Epithelial cell of esophagus (primary cell): ENCODE results near the gene ADSS1.

Source experiments
- DNase-seq: peaks from one replicate; pipeline ENCODE4 v3.0.0; 2010; ENCODE audit warnings: low read depth
- H3K4me3 ChIP-seq: 2 replicates; pipeline ENCODE4 v1.5.1; 2011; ENCODE audit warnings: mild to moderate bottlenecking, low read length, control low read depth
- TF ChIP-seq, protein P1 (sequence below): IDR thresholded peaks from 2 replicates; pipeline ENCODE4 v1.5.1; 2011; ENCODE audit warnings: low read depth, mild to moderate bottlenecking, low read length, control low read depth, inconsistent platforms; ENCODE audit not compliant: insufficient read depth; ENCODE audit errors: missing control alignments

The ADSS1 gene

GRCh38 chr14:104739026-104739425 is 15.0 kb downstream of the ADSS1 start:
- TF ChIP-seq, protein P1, sequence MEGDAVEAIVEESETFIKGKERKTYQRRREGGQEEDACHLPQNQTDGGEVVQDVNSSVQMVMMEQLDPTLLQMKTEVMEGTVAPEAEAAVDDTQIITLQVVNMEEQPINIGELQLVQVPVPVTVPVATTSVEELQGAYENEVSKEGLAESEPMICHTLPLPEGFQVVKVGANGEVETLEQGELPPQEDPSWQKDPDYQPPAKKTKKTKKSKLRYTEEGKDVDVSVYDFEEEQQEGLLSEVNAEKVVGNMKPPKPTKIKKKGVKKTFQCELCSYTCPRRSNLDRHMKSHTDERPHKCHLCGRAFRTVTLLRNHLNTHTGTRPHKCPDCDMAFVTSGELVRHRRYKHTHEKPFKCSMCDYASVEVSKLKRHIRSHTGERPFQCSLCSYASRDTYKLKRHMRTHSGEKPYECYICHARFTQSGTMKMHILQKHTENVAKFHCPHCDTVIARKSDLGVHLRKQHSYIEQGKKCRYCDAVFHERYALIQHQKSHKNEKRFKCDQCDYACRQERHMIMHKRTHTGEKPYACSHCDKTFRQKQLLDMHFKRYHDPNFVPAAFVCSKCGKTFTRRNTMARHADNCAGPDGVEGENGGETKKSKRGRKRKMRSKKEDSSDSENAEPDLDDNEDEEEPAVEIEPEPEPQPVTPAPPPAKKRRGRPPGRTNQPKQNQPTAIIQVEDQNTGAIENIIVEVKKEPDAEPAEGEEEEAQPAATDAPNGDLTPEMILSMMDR, result no peak
- no peak for DNase-seq
- H3K4me3 ChIP-seq, result no peak overlapping the region

DNA sequence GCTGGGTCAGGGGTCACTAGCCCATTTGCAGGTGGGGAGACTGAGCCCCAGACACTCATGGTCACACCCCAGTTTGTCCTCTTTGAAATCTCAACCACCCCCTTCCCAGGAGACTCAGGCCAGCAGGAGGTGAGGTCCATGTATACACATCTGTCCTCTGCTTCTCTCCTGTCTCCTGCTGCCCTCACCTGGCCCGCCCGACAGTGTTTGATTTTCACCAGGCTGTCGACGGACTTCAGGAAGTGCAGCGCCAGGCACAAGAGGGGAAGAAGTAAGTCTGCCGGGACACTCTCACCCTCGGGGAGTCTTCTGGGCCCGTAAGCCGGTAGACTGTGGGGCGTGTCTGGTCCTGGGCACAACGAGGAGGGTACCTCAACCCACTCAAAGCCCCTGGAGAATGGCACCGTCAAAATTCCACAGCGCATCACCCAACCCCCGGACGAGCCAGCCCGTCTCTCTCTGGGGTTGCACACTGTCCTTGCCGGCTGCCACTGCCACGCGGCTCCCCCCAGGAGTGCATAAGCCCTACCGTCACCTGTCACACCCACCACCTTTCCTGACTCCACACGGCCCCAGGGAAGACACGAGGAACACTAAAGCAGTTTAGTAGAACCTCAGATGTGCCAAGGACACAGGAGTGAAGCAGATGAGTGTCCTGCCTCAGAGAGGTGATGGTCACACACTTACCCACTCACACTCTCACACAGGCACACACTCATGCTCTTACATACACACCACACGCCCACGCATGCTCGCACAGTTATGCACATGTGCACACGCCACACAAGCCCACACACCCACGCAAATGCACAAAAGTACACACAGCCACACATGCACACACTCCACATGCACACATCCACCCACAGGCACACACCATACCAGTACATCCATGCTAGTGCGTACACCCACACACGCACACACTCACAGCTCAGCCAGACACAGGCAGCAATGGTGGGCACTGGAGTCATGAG is 15.8 kb downstream of the ADSS1 start:
- TF ChIP-seq, protein P1, result no peak
- no peak for DNase-seq
- H3K4me3 ChIP-seq, result no peak overlapping the region

DNA sequence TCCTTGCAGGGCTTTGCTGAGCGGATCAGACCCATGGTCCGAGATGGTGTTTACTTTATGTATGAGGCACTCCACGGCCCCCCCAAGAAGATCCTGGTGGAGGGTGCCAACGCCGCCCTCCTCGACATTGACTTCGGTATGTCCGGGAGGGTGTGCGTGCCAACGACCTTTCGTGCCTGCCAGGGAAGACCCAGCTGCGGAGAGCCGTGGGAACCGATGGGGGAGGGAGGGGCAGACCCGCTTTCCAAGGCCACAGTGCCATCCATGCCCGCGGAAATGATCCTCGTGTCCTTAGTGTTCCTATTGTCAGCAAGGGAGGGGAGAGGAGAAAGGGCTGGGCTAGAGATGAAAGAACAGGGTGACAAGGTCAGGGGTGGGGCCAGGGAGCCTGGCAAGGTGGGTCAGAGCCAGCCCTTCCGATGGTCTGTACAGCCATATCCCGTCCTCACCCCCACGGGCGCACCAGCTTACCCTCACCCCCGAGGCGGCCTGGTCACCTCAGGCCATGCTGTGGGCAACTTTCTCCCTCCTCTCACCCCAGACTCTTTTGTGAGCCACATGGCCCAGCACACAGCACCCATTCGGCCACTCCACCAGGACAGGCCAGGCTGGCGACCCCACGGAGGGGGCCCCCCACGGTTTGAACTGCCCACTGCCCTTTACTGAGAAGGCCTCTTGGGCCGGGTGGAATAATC is 17.2 kb downstream of the ADSS1 start:
- TF ChIP-seq, protein P1, result no peak

GRCh38 chr14:104741803-104742251 is 17.8 kb downstream of the ADSS1 start:
- DNase-seq, result no peak
- TF ChIP-seq, protein P1, result no peak

More for the DNA sequence above, 17.2 kb downstream of the ADSS1 start:
- no peak overlapping the region for H3K4me3 ChIP-seq
- no peak for DNase-seq

DNA sequence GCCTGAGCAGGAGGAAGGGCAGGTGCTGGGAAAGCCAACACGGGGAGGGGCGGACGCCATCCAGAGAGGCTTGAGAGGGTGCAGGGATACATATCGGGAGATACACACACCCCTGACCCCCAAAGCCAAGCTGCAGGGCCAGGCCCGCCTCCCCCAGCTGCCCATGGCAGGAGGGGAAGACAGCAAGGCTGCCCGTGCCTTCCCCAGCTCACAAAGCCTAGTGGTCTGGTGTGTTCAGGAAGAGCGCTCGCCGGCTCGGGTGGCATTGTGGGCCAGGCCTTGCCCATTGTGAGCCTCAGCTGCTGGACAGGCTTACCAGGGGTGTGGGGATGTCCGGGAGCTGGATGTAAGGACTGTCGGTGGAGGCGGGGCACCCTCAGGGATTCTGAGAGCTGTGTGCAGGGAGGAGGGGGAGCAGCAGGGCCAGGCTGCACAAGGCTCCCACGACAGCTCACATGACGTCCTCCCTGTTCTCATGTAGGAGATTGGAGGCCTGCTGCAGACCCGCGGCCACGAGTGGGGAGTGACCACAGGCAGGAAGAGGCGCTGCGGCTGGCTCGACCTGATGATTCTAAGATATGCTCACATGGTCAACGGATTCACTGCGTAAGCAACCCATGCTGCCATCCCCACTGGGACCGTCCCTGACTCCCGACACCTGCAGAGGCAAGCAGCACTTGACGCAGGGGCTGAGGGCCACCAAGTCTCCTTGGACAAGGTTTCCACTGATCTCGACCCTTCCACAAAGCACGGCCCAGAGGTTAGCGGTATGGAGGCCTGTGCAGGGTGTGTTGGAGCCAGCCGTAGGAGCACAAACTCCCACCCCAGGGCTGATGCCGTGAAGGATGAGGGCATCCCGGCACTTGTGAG is 18.8 kb downstream of the ADSS1 start:
- H3K4me3 ChIP-seq, result no peak overlapping the region
- DNase-seq, result no peak
- TF ChIP-seq, protein P1, result no peak

More at GRCh38 chr14:104741803-104742251, 17.8 kb downstream of the ADSS1 start:
- H3K4me3 ChIP-seq, result no peak overlapping the region
